Hair follicle dermal papilla cell (primary cell): Measurements from ENCODE around the gene ELOVL2. TPM values are rescaled to one million over a fixed set of nuclear protein-coding genes. Genes with fewer than 3 reads are reported as not detected.

Experiments used
- total RNA-seq: library from RNA; depleted of rRNA; stranded (reverse); fragments of >200 nt; gene quantifications from 2 replicates; pipeline ENCODE4 v1.2.3, GENCODE V29; 2012

Gene ELOVL2, protein sequence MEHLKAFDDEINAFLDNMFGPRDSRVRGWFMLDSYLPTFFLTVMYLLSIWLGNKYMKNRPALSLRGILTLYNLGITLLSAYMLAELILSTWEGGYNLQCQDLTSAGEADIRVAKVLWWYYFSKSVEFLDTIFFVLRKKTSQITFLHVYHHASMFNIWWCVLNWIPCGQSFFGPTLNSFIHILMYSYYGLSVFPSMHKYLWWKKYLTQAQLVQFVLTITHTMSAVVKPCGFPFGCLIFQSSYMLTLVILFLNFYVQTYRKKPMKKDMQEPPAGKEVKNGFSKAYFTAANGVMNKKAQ
- total RNA-seq = 0.65 and 0.85 TPM in 2 replicates

DNA sequence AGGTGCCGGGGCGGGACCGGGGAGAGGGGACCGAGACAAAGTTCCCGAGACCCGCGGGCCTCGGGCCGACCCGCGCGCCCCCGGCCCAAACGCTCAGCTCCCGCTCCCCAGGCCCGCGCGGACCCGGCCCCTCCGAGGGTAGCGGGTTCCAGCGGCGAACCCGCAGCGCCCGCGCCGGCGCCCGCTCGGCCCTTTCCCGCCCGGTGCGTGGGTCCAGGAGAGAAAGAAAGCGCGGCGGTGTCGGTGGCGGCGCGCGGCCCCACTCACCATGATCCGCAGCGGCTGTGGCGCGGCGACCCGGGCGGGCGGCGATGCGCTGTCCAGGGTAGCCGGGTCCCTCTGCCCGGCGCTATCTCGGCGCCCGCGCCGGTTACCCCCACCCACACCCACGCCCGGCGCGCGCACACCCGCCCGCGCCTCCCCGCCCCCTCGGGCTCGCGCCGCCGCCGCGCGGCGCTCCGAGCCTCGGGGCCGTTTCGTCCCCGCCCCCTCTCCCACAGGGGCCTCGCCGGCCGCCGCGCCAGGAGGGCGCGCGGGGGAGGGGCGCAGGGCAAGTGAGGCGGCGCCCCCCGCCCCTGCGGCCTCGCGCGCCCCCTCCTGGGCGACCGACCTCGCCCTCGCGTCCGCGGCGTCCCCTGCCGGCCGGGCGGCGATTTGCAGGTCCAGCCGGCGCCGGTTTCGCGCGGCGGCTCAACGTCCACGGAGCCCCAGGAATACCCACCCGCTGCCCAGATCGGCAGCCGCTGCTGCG is at the start of gene ELOVL2:
Gene ELOVL2, minus strand, starts transcription at position 345 of the 751 bp plus-strand sequence. Its CDS starts 75 bp downstream, at position 270.

Other genes starting within 250 kb of the ELOVL2 start
- not detected in 2 replicates for gene MAK, start 205.8 kb downstream of the ELOVL2 start, total RNA-seq
- not detected in 2 replicates for gene GCM2, start 162.3 kb downstream of the ELOVL2 start, total RNA-seq
- gene SYCP2L, start 157.3 kb downstream of the ELOVL2 start, total RNA-seq = 0.16 TPM in 1 of 2 replicates, not detected in the other
- gene SMIM13, start 49.5 kb upstream of the ELOVL2 start, total RNA-seq = 8.0 and 8.6 TPM in 2 replicates
- not detected in 2 replicates for gene ERVFRD-1, start 67.4 kb upstream of the ELOVL2 start, total RNA-seq
- gene NEDD9, start 188.4 kb upstream of the ELOVL2 start, total RNA-seq = 72.7 and 81.8 TPM in 2 replicates